Measurements from ENCODE around the gene CREB5.
"Not testable (repeated sequence)": the region's sequence is repeated elsewhere in the genome, so short reads cannot be mapped to it uniquely, and the experiment has no call there.

- TF ChIP-seq EZH2 (IDR thresholded peaks at IDR 0.05; ENCODE audit: low read depth); CTCF (conservative IDR thresholded peaks at IDR 0.05): not testable (repeated sequence)
Measured at GRCh38 chr7:28786156-28786555, 373.8 kb downstream of the CREB5 start.
